HG02852 (cell line): ENCODE results near the gene PHACTR1.
"Not testable (repeated sequence)": the region's sequence is repeated elsewhere in the genome, so short reads cannot be mapped to it uniquely, and the experiment has no call there.

Source experiments
- ATAC-seq: cut with Tn5 transposase; IDR thresholded peaks from one replicate; pipeline ENCODE4 v1.9.1; 2021; ENCODE audit warnings: mild to moderate bottlenecking, moderate library complexity; ENCODE audit not compliant: unreplicated experiment

Gene PHACTR1

GRCh38 chr6:12748815-12749521 lies 32.4 kb downstream of the PHACTR1 start:
- no peak for ATAC-seq

DNA sequence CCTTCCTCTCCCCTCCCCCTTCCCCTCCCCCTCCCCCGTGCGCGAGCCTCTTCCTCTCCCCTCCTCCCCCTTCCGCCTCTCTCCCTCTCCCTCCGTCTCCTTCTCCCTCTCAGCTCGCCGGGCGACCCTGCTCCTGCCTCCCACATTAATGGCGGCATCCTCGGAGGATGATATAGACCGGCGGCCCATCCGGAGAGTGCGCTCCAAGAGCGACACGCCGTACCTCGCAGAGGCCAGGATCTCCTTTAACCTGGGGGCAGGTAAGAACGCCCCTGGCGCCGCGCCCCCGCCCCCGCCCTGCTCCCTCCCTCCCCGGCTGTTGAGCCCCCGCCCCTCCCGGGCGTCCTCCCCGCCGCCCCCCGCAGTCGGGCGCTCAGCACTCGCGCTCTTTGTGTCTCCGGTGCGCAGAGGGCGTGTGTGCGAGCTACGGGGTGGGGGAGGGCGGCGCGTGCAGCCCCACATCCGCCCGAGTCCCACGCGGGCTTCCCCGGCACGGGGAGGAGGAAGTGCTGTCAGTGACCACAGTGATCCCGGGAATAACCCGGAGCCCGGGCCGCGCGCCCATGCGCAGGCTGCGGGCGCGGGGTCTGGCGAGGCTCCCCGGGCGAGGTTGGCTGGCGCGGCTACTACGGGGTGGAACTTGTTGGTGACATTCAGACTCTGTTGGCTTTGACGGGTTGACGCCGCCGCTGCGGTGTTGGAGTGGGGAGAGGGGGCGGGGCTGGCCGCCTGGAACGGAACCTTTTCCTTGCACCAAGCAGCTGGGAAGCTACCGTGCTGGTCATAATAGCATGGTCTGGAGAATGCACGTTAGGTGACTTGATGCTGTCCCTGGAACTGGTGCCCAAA lies 33.2 kb downstream of the PHACTR1 start:
- ATAC-seq: no peak

DNA sequence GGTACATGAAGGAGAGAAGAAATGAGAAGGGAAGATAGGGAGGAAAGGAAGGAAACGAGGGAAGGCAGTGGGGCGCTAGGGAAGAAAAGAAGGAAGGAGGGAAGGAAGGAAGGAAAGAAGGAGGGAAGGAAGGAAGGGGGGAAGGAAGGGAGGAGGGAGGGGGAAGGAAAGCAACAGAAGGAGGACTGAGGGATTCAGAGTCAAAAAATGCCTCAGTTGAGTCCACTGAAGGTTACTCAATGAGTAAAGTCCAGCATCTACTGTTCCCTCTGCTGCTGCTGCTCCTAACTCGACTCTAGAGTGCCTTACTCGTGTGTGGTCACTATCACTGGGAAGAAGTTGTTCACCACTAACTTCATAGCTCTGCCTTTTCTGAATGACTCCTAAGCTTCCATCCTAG lies 33.8 kb downstream of the PHACTR1 start:
- no peak for ATAC-seq

- no peak for ATAC-seq
Observed at GRCh38 chr6:12751694-12752325, 35.2 kb downstream of the PHACTR1 start.

GRCh38 chr6:12753036-12753435 lies 36.5 kb downstream of the PHACTR1 start:
- ATAC-seq: no peak

DNA sequence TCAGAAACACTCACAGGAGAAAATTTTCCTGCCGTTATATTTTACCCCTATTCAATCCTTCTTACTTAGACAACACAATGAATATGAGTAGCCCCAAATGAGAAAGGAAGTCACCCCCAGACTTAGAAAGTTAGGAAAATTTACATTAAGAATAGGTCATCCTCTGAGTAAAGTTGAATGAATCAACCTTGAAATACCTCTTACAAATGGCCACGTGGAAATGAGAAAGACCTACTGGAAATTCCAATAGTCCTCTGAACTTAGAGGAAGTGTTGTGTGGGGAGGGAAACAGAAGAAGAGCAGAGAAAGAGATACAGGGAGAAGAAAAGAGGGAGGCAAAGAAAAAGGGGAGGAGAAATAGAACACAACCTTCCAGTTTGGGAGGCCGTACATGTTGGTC lies 43.7 kb downstream of the PHACTR1 start:
- ATAC-seq: no peak

- ATAC-seq: no peak
Observed at GRCh38 chr6:12760911-12761310, 44.3 kb downstream of the PHACTR1 start.

- no peak for ATAC-seq
Observed at GRCh38 chr6:12761376-12762115, 45.0 kb downstream of the PHACTR1 start.

DNA sequence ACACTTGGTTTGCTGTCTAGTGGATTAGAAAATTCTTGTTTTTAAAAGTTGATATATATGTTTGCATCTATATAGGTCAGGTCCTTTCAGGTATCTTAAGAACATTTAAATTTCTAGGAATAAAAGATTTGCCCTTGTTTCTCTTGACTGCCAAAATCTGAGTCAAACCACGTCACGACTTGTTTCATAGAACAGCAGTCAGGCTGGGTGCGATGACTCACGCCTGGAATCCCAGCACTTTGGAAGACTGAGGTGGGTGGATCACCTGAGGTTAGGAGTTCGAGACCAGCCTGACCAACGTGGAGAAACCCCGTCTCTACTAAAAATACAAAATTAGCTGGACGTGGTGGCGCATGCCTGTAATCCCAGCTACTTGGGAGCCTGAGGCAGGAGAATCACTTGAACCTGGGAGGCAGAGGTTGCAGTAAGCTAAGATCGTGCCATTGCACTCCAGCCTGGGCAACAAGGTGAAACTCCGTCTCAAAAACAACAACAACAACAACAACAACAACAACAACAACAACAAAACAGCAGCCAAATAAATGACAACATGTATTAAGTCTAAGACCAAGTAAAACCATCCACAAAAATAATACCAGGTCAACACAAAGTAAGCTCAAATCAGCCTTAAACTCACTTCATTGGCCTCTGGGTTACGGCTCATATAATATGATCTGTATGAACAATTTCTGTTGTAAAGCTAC lies 46.3 kb downstream of the PHACTR1 start:
- ATAC-seq: not testable (repeated sequence)

GRCh38 chr6:12766365-12766764 lies 49.8 kb downstream of the PHACTR1 start:
- ATAC-seq: no peak

GRCh38 chr6:12767016-12767415 lies 50.4 kb downstream of the PHACTR1 start:
- no peak for ATAC-seq

- ATAC-seq: no peak
Observed at GRCh38 chr6:12769556-12770256, 53.1 kb downstream of the PHACTR1 start.

- no peak for ATAC-seq
Observed at GRCh38 chr6:12772416-12772815, 55.8 kb downstream of the PHACTR1 start.

GRCh38 chr6:12776291-12776690 lies 59.7 kb downstream of the PHACTR1 start:
- ATAC-seq: no peak

DNA sequence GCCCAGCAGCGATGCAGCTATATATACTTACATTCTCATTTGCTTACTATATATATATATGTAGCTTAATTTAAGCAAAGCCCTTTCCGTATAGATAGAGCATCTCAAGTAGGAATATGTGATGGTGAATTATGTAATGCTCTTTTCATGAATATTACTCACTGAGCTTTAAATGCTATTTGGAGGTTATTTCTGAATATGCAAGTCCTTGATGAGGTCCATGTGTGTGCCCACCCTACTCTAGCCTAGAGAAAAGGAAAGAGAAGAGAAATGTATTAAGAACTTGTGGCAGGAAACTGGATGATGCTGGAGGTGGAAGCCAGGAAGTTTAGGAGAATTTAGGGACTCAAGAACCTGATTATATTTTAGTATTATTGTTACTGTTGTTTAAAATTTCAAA lies 63.2 kb downstream of the PHACTR1 start:
- ATAC-seq: no peak

DNA sequence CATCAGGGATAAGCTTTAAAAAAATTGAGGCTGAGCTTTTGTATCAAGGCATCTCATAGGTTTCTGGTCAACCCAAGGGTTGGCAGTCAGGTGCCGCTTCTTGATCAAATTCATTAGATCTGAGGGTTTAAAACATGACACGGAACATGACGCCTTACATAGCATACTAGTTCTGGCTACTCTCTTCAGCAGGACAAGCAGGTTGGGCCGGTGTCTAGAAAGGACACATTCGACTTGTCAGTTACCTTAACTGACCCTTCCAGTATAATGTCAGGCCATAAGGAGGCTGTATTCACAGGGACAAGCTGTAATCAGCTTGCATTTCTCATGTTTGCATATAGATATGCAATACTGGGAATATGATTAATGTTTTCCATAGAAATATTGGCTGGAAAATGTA lies 65.6 kb downstream of the PHACTR1 start:
- ATAC-seq: no peak

- no peak for ATAC-seq
Observed at GRCh38 chr6:12785301-12785700, 68.7 kb downstream of the PHACTR1 start.

- no peak for ATAC-seq
Observed at GRCh38 chr6:12785921-12786320, 69.4 kb downstream of the PHACTR1 start.

DNA sequence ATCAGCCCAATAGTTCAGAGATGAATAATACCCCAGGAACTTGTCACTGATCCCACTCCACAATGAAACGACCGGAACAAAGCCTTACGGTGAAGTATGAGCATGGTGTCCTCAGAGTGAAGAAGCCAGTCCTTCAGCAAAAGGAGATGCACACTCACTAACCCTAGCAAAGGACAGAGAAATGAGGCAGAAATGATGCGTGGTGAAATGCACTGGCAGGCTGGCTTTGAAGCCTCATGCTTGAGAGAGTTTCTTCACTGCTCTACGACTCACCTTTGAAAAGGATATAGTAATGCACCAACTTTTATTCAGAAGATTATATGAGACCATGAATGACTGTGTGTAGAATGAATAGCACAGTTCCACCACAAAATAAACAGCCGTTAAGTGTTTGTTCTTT lies 74.8 kb downstream of the PHACTR1 start:
- ATAC-seq: no peak

DNA sequence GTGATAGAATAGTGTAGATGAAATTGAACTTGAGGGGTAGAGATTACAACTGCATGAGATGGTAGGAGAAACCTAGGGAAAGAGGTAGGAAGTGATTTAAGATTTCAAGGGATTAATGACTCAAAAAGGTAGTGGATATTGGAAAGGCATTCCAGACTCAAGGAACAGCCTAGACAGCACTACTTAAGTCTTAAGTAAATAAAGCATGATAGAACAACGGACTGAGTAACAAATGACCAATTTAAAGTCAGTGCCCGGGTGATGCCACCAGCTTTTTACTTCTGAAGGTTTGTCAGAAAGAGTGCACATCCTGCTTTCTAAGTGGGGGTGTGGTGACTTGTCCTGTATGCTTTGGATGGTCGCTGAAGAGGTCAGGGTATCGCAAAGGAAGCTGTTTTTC lies 81.8 kb downstream of the PHACTR1 start:
- ATAC-seq: no peak
